H1 (cell line): ENCODE measurements around the gene UQCC5. TPM values are rescaled to one million over a fixed set of nuclear protein-coding genes. Genes with fewer than 3 reads are reported as not detected.

Experiments used
- CTCF ChIA-PET: fragments of 300-600 bp; sonication (Branson Sonifier 250); formaldehyde crosslinking; loops from one replicate; lab custom pipeline; 2021; ENCODE audit not compliant: partially characterized antibody; lab: Charles Lee
- POLR2A ChIA-PET: fragments of 300-600 bp; sonication (Branson Sonifier 250); formaldehyde crosslinking; loops from one replicate; lab custom pipeline; 2021; ENCODE audit warnings: inconsistent platforms; ENCODE audit not compliant: partially characterized antibody; lab: Charles Lee
- DNase-seq, 2 experiments: peaks; one replicate each; pipeline versions ENCODE4 v3.0.0 to v3.0.0-alpha.2; 2010 to 2022; ENCODE audit warnings: low spot score in 2 of 2, low read depth in 1 of 2, mixed read lengths in 1 of 2
- FAIRE-seq: peaks from 2 replicates; lab custom pipeline; 2011; peaks lifted over from hg19 to GRCh38; lab: Jason Lieb, UNC
- H2AFZ ChIP-seq: 2 replicates; pipeline ENCODE4 v1.8.1; 2012; ENCODE audit warnings: low read length, inconsistent platforms
- H2AK5ac ChIP-seq: 2 replicates; pipeline ENCODE4 v1.6.1; 2013; ENCODE audit warnings: low read depth, low read length
- H2BK120ac ChIP-seq: replicated peaks from 2 replicates; pipeline ENCODE3; 2013; ENCODE audit warnings: low read depth, low read length, inconsistent platforms
- H2BK12ac ChIP-seq: 2 replicates; pipeline ENCODE4 v1.6.1; 2013; ENCODE audit warnings: low read depth, low read length
- H2BK15ac ChIP-seq: 2 replicates; pipeline ENCODE4 v1.6.1; 2013; ENCODE audit warnings: low read length
- H2BK20ac ChIP-seq: 2 replicates; pipeline ENCODE4 v1.6.1; 2013; ENCODE audit warnings: low read length
- H2BK5ac ChIP-seq: 2 replicates; pipeline ENCODE4 v1.6.1; 2013; ENCODE audit warnings: low read depth, low read length
- H3K14ac ChIP-seq: 2 replicates; pipeline ENCODE4 v1.6.1; 2013; ENCODE audit warnings: inconsistent platforms; ENCODE audit not compliant: insufficient read length
- H3K18ac ChIP-seq: 2 replicates; pipeline ENCODE4 v1.6.1; 2013; ENCODE audit warnings: low read length; ENCODE audit errors: extremely low read depth
- H3K23ac ChIP-seq: 2 replicates; pipeline ENCODE4 v1.6.1; 2013; ENCODE audit warnings: inconsistent platforms; ENCODE audit not compliant: insufficient read length
- H3K23me2 ChIP-seq: 2 replicates; pipeline ENCODE4 v1.6.1; 2013; ENCODE audit warnings: low read depth, low read length
- H3K27ac ChIP-seq: 2 replicates; pipeline ENCODE4 v1.6.1; 2011; ENCODE audit warnings: low read depth, low read length, inconsistent platforms
- H3K27me3 ChIP-seq, 4 experiments: replicated peaks in 1 of 4; 1 replicate in 1 of 4; 2 replicates in 3 of 4; pipeline versions ENCODE4 v1.6.1 to v1.8.1; 2011 to 2013; ENCODE audit warnings: low read length in 3 of 4, mild to moderate bottlenecking in 3 of 4, inconsistent platforms in 2 of 4, mixed read lengths in 2 of 4, moderate library complexity in 1 of 4; ENCODE audit not compliant: control insufficient read depth in 3 of 4, insufficient read depth in 3 of 4; ENCODE audit errors: extremely low read depth in 1 of 4
- H3K36me3 ChIP-seq, 4 experiments: 2 replicates each; pipeline versions ENCODE4 v1.6.1 to v1.8.1; 2011 to 2013; ENCODE audit warnings: mild to moderate bottlenecking in 4 of 4, low read length in 3 of 4, moderate library complexity in 2 of 4, control low read depth in 1 of 4, inconsistent platforms in 1 of 4; ENCODE audit not compliant: insufficient read depth in 4 of 4, control insufficient read depth in 2 of 4
- H3K4ac ChIP-seq: replicated peaks from 2 replicates; pipeline ENCODE3; 2013; ENCODE audit warnings: low read length, low read depth, mixed read lengths, inconsistent platforms; ENCODE audit not compliant: insufficient read length
- H3K4me1 ChIP-seq, 4 experiments: replicated peaks in 1 of 4; 1 replicate in 1 of 4; 2 replicates in 3 of 4; pipeline versions ENCODE4 v1.6.1 to v1.8.1; 2011 to 2013; ENCODE audit warnings: low read length in 3 of 4, inconsistent platforms in 2 of 4, mixed read lengths in 1 of 4; ENCODE audit not compliant: insufficient read depth in 4 of 4, control insufficient read depth in 3 of 4
- H3K4me2 ChIP-seq, 2 experiments: 2 replicates each; pipeline versions ENCODE4 v1.6.1 to v1.8.1; 2011 to 2013; ENCODE audit warnings: low read depth in 2 of 2, low read length in 2 of 2, control low read depth in 1 of 2, inconsistent platforms in 1 of 2, mild to moderate bottlenecking in 1 of 2; ENCODE audit not compliant: insufficient read depth in 1 of 2
- H3K4me3 ChIP-seq, 4 experiments: fragments of 200-600, 300-600 bp in 1 of 4; sonication (generic), shearing (Covaris generic), sonication (Bioruptor Twin) in 1 of 4; 2 replicates each; pipeline versions ENCODE4 v1.5.1 to v1.8.1; 2011 to 2016; ENCODE audit warnings: low read length in 4 of 4, low read depth in 3 of 4, control low read depth in 2 of 4, inconsistent platforms in 2 of 4, mild to moderate bottlenecking in 2 of 4, mixed read lengths in 1 of 4, moderate library complexity in 1 of 4; ENCODE audit not compliant: insufficient read depth in 2 of 4; ENCODE audit errors: extremely low read depth in 1 of 4
- H3K56ac ChIP-seq: replicated peaks from 2 replicates; pipeline ENCODE3; 2013; ENCODE audit warnings: low read depth, mild to moderate bottlenecking, mixed read lengths, low read length, inconsistent platforms; ENCODE audit not compliant: insufficient read length
- H3K79me1 ChIP-seq: 2 replicates; pipeline ENCODE4 v1.6.1; 2013; ENCODE audit warnings: low read depth, low read length, control low read depth
- H3K79me2 ChIP-seq, 2 experiments: 2 replicates each; pipeline versions ENCODE4 v1.6.1 to v1.8.1; 2012 to 2013; ENCODE audit warnings: low read length in 2 of 2, mild to moderate bottlenecking in 2 of 2, inconsistent platforms in 1 of 2; ENCODE audit not compliant: insufficient read depth in 2 of 2, control insufficient read depth in 1 of 2
- H3K9ac ChIP-seq, 4 experiments: replicated peaks in 1 of 4; 1 replicate in 1 of 4; 2 replicates in 3 of 4; pipeline versions ENCODE4 v1.6.1 to v1.8.1; 2011 to 2013; ENCODE audit warnings: low read depth in 3 of 4, low read length in 3 of 4, control low read depth in 2 of 4, mild to moderate bottlenecking in 2 of 4, moderate library complexity in 2 of 4, inconsistent platforms in 1 of 4; ENCODE audit errors: extremely low read depth in 1 of 4
- H3K9me3 ChIP-seq, 2 experiments: 2 replicates each; pipeline versions ENCODE4 v1.6.1 to v1.8.1; 2012 to 2013; ENCODE audit warnings: mild to moderate bottlenecking in 2 of 2, moderate library complexity in 2 of 2, control low read depth in 1 of 2, inconsistent platforms in 1 of 2, low read depth in 1 of 2, low read length in 1 of 2, mixed read lengths in 1 of 2; ENCODE audit not compliant: insufficient read depth in 2 of 2
- H4K20me1 ChIP-seq, 2 experiments: replicated peaks in 1 of 2; 2 replicates each; pipeline versions ENCODE3 to v1.8.1; 2011 to 2013; ENCODE audit warnings: inconsistent platforms in 2 of 2, low read length in 2 of 2, mild to moderate bottlenecking in 1 of 2; ENCODE audit not compliant: insufficient read depth in 2 of 2, control insufficient read depth in 1 of 2
- H4K5ac ChIP-seq: 2 replicates; pipeline ENCODE4 v1.6.1; 2013; ENCODE audit warnings: low read length, low read depth, mixed read lengths, inconsistent platforms; ENCODE audit not compliant: insufficient read length
- H4K8ac ChIP-seq: 2 replicates; pipeline ENCODE4 v1.8.0; 2013; ENCODE audit warnings: mild to moderate bottlenecking, moderate library complexity, low read length, inconsistent platforms; ENCODE audit not compliant: insufficient read depth; ENCODE audit errors: extremely low read depth
- H4K91ac ChIP-seq: replicated peaks from 2 replicates; pipeline ENCODE3; 2013; ENCODE audit warnings: low read length, mixed read lengths, inconsistent platforms; ENCODE audit not compliant: insufficient read length
- FOSL1 ChIP-seq: IDR thresholded peaks from 2 replicates; pipeline ENCODE4 v1.6.1; 2011; ENCODE audit warnings: mild to moderate bottlenecking, low read depth, low read length, moderate library complexity; ENCODE audit not compliant: insufficient read depth
- JUND ChIP-seq: IDR thresholded peaks from 2 replicates; pipeline ENCODE4 v1.6.1; 2011; ENCODE audit warnings: mild to moderate bottlenecking, improper control_type of control experiment, low read length
- KDM5A ChIP-seq: fragments of 200-600 bp; IDR thresholded peaks from 2 replicates; pipeline ENCODE4 v1.7.1; 2012; ENCODE audit warnings: mild to moderate bottlenecking, low read length, inconsistent platforms, mixed read lengths
- NRF1 ChIP-seq: IDR thresholded peaks from 2 replicates; pipeline ENCODE4 v1.6.1; 2011; ENCODE audit warnings: mild to moderate bottlenecking, low read depth, low read length, improper control_type of control experiment
- WGBS, 2 experiments: shearing (Covaris generic) in 1 of 2; methylation state at CpG; one replicate each; pipeline versions ENCODE4 v1.1.6 to v1.1.7; 2013 to 2015; ENCODE audit warnings: low lambda C conversion rate in 2 of 2, mixed read lengths in 2 of 2, inconsistent platforms in 1 of 2, low coverage in 1 of 2, missing lambda C conversion rate in 1 of 2; ENCODE audit not compliant: insufficient replicate concordance in 2 of 2, insufficient coverage in 1 of 2, insufficient read length in 1 of 2; ENCODE audit errors: extremely low coverage in 1 of 2, missing lambda C conversion rate in 1 of 2; 5-methylcytosine and 5-hydroxymethylcytosine counted together
- polyA plus RNA-seq, 7 experiments: library from polyadenylated mRNA; depleted of rRNA in 3 of 7; stranded (reverse) in 5 of 7; unstranded in 2 of 7; fragments of >200 nt in 5 of 7; fragments of 200-250 nt in 2 of 7; gene quantifications; 1 replicate in 5 of 7; 2 replicates in 1 of 7; 4 replicates in 1 of 7; pipeline versions ENCODE4 v1.2.1 to v1.2.3, GENCODE V29; 2011 to 2013; ENCODE audit warnings: missing spikeins in 2 of 7, mixed read lengths in 2 of 7
- total RNA-seq: library from RNA; stranded (reverse); fragmentation: NEBNext Ultra II Directional; extraction: Animal tissue kit (Norgen Biotek cat#: 25700); gene quantifications from 2 replicates; pipeline ENCODE4 v1.2.1, GENCODE V29; 2021

The UQCC5 gene
- total and polyA plus RNA-seq, 2 of the 8 experiments (the other 6 are each of a cell fraction or from before 2014, with no cell fraction given), result 35.0 to 37.7 TPM

DNA sequence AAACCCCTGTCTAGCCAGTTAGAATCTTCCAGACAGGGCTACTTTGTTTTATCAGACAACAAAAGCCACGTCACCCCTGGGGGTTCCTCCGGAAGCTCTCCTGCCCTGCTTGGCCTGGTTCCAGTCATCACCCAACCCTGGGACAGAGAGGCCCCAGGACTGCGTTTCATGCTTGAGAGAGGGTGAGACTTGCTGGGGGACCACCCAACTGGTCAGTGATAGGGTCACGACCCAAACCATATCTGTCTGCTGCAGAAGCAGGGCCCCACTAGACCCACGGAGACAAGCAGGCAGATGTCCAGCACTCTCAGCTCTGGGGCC, 3.9 kb upstream of the UQCC5 start:
- no peak overlapping the region for H2BK5ac ChIP-seq
- FAIRE-seq (no peak), DNase-seq (no peak)
- no peaks in the 10 kb centered on the region for H3K27me3 ChIP-seq
- H3K9me3 ChIP-seq, result no peaks in the 10 kb centered on the region
- peaks cover 14 to 33% of the 10 kb centered on the region in 2 experiments for H4K20me1 ChIP-seq
- H3K23ac ChIP-seq, result no peak overlapping the region
- peak overlapping the region in 3 of 4 experiments; percentile 23 to 73 (median 63); a peak in 4 of 7 replicates for H3K9ac ChIP-seq
- no peak overlapping the region for H2AFZ ChIP-seq
- no peak overlapping the region for H4K91ac ChIP-seq
- peaks cover 38% of the 10 kb centered on the region for H3K79me1 ChIP-seq
- H3K27ac ChIP-seq, result no peak overlapping the region
- no peak overlapping the region for H2BK20ac ChIP-seq
- peaks cover 1 to 44% of the 10 kb centered on the region in 2 experiments; a peak in 3 of 4 replicates for H3K79me2 ChIP-seq
- H3K36me3 ChIP-seq, result peaks cover 14 to 24% (median 18%) of the 10 kb centered on the region in 4 experiments
- H3K18ac ChIP-seq, result no peak overlapping the region
- H3K14ac ChIP-seq, result no peak overlapping the region
- no peak overlapping the region for H2BK12ac ChIP-seq
- H3K4me2 ChIP-seq, result peak overlapping the region; percentile 89
- H3K23me2 ChIP-seq, result peaks cover 23% of the 10 kb centered on the region
- 50% methylated on average over 5 of the region's 5 CpGs; no CpG with 5 or more reads in 1 of the 2 experiments for WGBS, 2 experiments
- no peak overlapping the region for H4K5ac ChIP-seq
- CTCF ChIA-PET, result interaction anchor here (1.0 kb wide), 1 partner anchor 29 kb away, joined by 3 read pairs; no protein-coding TSS in a partner anchor
- POLR2A ChIA-PET, result interaction anchor here (0.8 to 3.0 kb wide), 7 partner anchors 9 to 159 kb away, joined by 3 to 25 read pairs (median 5); no protein-coding TSS in a partner anchor
- no peak overlapping the region for H2BK15ac ChIP-seq
- H2BK120ac ChIP-seq, result no peak overlapping the region
- H3K56ac ChIP-seq, result no peak overlapping the region
- H3K4me1 ChIP-seq, result peaks cover 0 to 25% (median 16%) of the 10 kb centered on the region in 4 experiments; a peak in 6 of 7 replicates
- peak overlapping the region; percentile 61 to 84 (median 66) for H3K4me3 ChIP-seq
- H2AK5ac ChIP-seq, result no peak overlapping the region
- no peak overlapping the region; the same call in 1 of the 2 replicates for H4K8ac ChIP-seq
- peak overlapping the region; percentile 19 for H3K4ac ChIP-seq
- no peak for TF ChIP-seq NRF1
- no peak for TF ChIP-seq FOSL1
- TF ChIP-seq JUND, result no peak
- no peak for TF ChIP-seq KDM5A
